Measurements from ENCODE around the gene DEPDC5.
A peak's percentile ranks its signal among the peaks of the same experiment; 100 is the strongest.

The DEPDC5 gene

DNA sequence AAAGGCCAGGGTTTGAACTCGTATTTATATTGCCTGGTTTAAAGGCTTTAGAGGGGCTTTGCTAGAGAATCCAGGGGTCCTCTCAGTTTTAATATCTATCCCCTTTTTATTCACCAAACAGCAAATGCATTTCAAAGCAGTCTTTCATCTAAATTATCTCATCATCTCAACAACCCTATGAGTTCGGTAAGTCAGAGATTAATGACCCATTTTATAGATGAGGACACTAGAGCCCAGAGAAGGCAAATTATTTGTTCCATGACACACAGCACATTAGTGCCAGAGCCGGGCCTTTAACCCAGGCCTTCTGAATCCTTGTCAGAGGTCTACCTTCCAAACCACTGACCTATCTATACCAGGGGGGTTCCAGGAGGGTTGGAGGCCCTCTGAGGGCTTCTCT lies 173.7 kb downstream of the DEPDC5 start:
- FAIRE-seq = no peak

DNA sequence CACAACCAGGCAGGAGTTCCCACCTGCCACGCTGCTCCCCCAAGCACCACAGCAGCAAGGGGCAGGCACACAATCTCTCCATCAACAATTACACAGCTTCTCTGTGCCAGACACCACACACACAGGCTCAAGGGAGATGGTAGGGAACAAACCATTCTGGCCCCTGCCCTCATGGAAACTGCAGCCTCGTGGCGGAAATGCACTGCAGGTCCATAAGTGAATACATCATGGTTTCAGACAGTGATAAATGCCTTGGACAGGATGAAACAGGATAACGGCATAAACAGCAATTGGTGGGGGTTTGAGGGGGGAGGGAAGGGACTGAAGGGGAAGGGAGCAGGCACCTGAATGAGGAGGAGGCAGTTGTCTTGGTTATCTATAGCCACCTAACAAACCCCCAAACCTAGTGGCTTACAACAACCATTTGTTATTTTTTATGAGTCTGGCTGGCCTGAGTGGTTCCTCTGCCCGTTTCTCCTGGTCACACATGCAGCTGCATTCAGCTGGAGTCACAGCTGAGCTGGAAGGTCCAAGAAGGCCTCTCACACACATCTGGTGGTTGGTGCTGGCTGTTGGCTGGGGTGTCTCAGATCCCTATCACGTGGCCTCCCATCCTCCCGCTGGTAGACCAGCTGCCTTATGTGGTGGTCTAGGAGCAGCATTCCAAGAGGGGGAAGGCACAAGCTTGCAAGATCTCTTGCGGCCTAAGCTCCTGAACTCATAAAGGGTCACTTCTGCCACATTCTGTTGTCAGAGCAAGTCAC lies 175.5 kb downstream of the DEPDC5 start:
- FAIRE-seq = no peak

DNA sequence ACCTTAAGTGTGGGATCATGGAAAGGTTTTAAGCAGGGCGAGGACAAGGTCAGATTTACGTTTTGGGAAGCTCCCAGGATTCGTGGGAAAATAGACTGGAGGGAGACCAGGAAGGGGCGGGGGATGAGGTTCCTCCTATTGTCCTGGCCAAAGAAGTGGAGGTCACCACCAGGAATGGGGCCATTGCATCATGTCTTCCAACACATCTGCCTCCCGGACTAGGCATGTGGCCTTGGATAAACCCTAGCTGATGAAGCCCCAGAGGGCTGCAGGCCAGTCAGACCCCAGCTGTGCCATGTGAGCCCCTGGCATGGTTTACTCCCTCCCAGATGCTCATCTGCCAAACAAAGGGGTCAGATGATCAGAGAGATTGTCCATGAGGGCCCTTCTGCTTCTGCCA lies 179.0 kb downstream of the DEPDC5 start:
- FAIRE-seq = no peak

DNA sequence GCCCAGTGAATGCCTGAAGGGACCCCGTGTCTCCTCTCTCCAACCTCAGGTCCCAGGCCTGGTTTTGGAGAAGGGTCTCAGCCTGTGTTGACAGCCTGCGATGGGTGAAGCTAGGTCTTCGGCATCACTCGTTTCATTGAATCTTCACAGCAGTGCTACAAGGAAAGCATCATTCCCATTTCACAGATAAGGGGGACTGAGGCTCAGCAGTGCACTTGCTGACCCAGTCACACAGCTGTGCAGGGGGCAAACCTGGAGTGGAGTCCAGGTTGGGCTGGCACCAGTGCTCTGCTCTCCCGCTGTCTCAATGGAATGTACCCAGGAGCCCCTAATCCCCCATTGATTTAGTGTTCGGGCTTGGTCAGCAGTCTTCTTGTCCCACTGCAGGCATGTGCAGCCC lies 179.6 kb downstream of the DEPDC5 start:
- FAIRE-seq = no peak

DNA sequence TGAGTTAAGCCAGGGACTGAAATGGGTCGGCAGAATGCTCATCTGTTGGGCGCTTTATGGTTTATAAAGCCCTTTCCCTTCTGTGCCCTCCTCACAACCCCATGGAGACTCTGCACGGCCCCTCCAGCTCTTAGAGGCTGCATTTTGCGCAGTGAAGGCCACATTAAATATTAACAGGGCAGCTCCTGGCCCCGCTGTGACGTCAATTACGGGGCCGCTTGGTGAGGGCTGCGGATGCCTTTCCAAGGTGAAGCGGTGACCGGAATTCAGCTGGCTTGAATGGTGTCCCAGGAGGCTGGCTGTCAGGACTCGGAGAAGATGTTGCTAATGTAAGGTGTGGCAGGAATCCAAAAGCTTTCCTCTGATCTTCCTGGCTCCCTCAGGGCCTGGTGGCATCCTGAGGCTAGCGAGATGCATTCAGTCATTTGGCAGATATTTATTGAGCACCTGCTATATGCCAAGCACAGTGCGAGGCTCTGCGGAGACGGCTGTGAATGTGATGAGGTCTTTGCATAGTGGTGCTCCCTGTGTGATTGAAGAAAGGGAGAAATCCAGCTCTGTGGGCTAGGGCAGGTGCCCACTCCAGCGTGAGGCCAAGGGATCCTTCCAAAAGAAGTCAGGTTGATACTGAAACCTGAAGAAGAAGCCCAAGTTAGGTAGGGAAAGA lies 180.1 kb downstream of the DEPDC5 start:
- no peak for FAIRE-seq

DNA sequence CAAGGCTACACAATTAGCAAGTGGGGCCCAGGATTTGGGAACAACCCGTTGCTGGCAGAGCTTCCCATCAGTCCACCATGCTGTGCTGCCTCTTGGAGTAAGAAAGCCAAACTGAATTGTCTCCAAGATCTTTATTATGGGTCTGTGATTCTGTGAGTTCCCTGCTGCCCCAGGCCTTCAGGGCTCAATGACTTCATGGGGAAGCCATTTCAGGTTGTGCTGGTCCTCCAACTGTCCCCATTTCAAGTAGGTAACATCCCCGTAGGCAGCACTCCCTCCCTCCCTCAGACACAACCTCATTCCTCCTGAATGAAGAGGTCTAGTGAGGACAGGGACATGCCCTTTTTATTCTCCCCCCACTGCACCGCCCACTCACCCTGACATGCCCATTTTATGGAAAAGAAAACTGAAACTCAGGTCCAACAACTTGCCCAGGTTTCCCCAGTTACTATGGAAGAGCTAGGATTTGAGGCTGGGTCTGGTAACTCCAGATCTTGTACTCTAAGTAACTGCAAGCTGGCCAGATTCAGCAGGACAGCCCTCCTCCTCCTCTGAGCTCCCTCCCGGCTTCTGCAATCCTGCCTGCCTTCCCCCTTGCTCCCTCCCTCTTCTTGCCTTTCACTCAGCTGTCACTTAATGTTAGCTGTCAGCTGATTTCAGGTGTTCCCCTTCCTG lies 182.3 kb downstream of the DEPDC5 start:
- no peak for FAIRE-seq

DNA sequence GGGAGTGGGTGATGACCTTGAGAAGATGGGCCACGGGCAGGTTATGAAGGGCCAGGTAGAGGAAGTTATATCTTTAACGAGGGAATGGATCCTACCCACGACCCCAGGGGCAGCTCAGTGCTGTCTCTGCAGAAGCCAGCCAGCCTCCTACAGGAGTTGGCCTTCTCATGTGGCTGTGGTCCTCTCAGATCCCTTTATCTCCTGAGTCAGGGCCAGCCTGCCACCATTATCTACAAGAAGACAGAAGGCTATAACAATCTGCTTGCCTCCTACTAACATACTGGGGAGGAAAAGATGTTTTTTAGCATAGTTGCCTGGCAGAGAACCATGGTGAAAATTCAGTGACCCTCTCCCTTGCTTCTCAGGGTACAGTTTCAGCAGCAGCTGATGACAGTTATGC lies 183.5 kb downstream of the DEPDC5 start:
- no peak for FAIRE-seq

DNA sequence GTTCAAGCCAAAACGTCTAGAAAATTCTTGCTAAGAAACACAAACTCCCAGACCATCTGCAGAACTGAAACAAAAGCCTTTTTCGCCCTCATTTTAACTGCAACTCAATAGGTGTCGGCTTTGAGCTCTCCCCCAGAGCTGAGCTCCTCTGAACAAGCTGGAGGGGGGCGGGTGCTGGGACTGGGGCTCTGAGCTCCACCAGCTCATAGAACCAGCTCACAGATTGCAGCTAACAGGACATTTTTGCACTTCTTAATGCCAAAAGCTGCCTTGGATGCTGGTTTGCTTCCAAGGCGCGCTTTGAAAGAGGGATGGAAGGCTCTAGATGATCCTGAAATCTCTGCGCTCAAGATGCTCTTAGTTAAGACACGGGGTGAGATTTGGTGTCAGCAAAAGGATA lies 184.5 kb downstream of the DEPDC5 start:
- FAIRE-seq = no peak

DNA sequence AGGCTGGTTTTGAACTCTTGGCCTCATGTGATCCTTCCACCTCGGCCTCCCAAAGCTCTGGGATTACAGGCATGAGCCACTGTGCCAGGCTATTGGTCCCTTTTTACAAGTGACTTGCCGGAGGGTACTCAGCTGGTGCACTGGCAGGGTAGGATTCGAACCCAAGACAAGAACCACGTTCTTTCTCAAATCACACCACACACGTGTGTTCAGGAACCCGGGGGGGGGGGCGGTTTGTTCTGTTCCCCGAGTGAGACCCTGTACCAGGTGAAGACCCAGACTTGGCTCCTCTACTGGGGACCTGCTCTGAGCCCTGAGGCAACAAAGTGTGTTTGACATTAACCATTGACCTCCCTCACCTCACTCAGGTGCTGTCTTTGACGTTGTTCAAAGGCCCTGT lies 186.7 kb downstream of the DEPDC5 start:
- FAIRE-seq = no peak

DNA sequence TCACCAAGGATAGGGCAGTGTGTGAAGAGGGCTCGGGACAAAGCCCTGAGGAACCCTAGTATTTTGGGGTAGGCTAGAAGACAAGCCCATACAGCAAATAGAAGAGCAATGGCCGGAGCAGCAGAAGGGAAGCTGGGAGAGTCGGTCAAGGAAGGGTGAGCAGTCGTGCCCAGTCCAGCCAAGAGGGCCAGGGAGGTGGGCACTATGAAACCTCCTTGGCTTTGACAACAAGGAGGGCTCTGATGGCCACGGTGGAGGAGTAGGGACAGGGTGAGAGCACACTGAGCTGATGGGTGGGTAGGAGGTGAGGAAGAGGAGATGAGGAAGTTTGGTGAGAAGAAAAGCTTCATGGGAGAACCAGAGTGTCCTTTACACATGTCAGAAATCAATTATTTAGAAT lies 188.3 kb downstream of the DEPDC5 start:
- no peak for FAIRE-seq

DNA sequence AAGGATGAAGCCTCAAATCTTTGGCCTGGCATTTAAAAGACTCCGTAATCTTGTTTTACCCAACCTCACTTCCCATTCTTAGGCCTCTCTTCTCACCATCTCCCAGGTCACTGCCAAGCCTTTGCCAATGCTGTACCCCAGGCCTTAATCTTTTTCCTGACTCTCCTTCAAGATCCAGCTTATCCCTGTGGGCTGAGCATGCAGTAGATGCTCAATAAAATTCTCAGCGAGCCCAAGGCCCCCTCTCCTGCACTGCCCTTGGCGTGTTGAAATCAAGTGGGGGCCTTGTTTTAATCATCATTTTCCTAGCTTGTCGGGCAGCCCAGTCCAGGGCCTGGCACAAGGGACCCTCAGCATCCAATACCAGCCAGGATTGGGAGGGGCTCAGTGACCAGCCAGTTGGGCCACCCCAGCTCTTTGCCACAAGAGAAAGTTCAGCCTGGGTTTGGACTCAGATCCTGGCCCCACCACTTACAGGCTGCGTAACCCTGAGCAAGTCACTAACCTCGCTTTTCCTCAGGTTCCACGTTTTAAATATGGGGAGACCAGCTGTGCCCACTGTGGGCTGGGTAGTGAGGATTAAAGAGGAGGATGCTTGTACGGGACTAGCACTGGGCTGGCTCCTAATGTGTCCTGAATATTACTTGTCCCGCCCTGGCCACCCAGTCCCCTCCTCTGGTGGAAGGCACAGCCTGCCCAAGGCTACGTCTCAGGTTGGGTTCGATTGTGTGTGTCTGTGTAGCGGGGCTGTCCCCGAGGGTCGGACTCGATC lies 189.6 kb downstream of the DEPDC5 start:
- FAIRE-seq = no peak

DNA sequence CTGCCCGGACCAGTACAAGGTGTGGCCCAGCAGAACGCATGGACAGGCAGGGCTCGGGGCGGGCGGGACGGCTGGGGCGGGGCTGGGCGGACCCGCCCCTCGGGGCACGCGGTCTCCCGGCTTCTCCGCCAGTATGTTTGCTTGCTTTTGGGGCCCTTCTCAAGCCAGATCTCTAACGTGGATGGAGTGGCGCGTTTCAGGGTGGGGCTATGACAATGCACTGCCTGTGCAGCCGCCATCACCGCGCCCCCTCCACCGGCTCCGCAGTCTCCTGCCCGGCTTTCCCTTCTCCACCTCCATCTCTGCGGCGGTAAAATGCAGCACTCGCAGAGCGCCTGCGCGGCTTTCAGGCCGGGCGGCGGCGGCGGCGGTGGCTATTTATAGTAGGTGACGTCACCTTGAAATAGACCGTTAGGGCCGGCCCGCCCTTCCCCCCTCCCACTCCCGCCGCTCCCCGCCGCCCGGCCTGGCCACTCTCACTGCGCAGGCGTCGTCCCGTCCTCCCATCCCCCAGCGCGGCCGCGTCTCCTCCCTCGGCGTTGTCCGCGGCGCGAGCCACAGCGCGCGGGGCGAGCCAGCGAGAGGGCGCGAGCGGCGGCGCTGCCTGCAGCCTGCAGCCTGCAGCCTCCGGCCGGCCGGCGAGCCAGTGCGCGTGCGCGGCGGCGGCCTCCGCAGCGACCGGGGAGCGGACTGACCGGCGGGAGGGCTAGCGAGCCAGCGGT lies 190.3 kb downstream of the DEPDC5 start, which contains the start of gene YWHAH:
YWHAH (plus strand) TSS at position 558 of the 722 bp plus-strand sequence. CDS start 199 bp downstream, outside the sequence.
- FAIRE-seq = peak; percentile 46

DNA sequence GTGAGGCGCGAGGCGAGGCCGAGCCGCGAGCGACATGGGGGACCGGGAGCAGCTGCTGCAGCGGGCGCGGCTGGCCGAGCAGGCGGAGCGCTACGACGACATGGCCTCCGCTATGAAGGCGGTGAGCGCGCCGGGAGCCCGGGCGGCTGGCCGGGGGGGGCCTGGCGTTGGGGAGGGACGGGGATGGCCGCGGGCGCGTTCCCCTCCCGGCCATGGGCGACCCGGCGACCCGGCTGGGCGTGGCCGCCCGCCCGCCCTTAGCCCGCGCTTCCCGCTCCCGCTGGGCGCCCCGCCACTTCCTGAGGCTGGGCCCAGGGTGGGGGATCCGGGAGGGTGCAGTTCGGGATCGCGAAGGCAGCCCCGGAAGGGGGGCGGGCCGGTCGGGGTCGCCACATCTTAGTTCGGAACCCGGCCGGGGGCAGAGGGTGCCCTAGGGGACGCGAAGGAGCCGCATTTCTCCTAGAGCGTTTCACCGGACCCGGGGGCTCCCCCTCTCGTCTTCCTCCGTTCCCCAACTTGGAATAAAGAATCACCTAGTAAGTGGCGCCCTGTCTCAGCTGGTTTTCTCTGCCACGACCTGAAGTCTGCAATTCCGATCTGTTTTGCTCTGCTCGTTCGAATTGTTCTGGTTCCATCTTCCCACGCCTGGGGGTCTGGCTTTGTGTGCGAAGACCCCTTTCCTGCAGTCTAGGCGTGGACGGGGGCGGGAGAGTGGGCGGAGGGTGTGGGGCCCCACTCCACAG lies 191.1 kb downstream of the DEPDC5 start:
- no peak for FAIRE-seq

DNA sequence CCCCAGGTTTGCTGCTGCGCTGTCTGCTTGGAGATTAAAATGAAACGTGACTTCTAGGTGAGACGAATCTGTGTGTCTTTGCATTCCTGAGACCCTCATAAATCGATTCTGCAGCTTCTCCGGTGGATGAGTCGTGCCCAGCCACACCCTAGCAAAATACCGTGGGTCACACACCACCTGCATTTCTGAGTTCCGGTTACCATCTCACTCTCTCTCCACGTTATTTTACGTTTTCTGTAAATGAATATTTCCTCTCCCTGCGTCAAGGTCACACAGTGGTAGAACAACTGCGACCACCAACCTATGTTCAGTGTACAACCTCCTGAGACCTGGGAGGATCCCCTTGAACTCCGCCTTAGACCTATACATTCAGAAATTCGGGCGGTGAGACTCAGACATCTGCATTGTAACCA lies 191.6 kb downstream of the DEPDC5 start:
- FAIRE-seq = no peak

DNA sequence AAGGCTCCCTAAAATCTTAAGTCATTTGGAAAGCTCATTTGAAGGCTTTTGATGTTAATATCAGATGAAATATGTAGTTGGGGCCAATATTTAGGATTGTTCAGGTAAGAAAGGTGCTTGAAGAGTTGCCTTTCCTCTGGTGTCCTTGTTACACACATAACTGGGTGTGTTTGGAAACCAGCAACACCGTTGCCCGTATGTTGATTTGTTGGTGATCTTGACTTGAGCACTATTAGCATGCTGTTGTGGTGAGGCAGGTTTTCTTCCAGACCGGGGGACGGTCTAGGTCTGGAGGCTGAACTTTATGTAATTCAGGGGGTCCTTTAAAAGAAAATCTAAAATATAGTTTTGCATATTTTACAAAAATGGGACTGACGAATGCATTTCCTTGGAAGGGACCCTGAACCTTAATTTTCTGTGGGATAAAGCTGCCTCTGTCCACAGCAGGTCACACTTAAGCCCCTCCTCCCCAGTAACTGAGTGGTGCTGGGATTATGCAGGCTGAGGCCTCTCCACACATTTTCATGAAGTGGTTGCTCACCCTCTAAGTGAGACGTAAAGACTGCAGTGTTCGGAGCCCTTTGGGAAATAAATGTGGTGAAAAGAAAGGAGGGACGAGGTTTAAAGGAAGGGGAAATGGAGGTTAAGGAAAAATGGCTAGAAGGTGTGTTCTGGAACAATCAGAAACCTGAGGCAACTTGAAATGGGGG lies 192.3 kb downstream of the DEPDC5 start:
- no peak for FAIRE-seq

DNA sequence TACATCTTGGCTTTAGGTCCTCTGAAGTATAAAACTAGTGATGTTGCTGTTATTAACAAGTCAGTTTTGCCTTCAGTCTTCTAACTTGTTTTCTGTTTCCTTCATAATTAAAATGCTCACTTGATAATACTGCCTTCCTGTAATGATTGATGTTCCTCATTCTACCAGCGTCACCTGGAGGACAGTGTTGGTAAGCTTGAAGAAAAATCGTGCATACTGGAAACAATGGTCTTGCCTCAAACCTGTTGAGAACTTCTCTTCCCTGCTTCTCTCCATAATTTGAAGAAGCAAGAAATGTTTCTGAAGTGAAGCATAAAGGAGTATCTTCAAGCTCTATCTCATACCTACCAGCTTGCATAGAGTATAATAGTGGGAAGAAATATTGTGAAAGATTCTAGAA lies 193.5 kb downstream of the DEPDC5 start:
- no peak for FAIRE-seq

DNA sequence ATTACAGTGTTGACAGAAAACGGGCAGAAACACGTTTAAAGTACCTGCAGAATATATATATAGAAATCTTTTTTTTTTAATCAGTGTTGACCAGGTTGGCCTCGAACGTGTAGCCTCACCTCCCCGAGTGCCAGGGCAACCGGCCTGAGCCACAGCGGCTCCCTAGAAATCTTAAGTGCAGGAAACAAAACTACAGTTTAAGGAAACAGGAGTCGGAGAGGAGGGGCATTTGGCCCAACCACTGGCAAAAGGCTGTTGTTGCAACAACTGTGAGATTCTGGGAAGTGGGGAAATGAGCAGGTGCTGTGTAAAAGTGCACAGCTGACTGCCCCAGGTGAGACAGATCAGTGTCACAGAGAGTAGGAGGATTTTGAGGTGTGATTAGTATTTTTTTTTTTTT lies 194.2 kb downstream of the DEPDC5 start:
- FAIRE-seq = no peak

DNA sequence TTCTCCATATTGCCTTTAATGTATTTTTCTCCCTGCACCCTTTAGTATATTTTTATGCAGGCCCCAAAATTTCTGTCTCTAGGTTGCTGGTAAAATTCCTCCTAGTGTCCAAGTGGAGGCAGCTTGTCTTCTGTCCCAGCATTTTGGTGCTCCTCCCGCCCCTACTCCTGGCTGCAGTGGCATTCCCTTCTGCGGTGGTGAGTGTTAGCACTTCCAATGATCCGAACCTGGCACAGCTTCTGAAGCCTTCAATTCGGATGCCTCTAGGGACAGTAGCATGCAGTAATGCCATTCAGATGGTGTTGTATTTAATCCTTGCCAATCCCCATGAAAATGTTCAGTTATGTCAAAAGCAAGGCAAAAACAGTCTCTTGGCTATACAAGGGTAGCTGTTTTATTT lies 196.4 kb downstream of the DEPDC5 start:
- no peak for FAIRE-seq

DNA sequence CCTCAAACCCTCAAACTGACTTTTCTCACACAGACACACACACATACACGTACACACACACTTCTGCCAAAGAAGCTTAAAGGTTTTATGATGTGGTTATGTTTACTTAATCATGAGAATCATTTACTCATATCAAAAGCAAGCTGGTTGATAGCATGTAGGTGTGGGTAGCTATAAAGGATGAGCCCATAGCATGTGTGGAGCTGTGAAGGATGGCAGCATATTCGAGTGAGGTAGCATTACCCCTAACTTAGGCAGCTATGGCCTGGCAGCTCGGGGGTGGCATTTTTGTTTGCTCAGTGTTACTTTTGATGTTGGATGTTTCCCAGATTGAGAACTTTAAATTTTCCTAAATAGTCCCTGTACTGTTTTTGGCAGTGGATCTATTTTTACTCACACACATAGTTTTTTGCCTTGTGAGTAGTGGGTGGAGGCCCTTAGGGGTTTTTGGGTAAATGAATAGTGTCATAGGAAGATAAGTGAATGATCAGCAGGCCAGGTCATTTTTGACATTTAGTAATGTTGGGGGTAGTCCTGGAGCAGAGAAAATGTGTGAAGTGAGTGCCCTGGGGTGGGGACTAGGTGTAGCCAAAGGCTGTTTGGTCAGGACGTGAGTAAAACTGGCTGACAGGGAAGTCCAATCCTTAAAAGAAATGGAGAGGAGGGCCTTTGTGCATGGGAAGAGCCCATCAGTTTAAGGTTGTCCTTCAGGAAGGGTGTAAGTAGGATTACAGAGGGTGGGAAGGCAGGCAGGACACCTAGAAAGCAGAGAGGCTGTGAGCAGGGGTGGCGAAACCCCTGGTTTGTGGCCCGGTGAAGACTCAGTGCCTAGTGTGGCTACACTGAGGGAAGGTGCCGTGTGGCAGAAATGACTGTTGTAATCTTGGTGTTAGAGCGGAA lies 197.6 kb downstream of the DEPDC5 start:
- FAIRE-seq = no peak

DNA sequence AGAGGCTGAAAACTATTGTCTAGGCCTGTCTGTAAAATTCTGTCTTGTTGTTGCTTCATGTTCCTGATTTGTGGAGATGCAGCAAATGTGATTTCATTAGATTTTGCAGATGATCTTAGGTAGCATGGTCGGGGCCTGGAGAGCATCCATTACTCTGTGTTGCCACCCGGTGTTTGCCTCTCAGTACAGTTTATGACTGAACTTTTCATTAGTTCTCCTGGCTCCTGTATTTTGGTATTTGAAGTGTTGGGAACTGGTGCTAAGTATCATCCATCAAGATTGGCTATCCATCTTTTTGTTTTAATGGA lies 198.2 kb downstream of the DEPDC5 start:
- no peak for FAIRE-seq
